ENCODE results near the gene ATP2C2. TPM values are rescaled to one million over a fixed set of nuclear protein-coding genes. Genes with fewer than 3 reads are reported as not detected.

ATP2C2 gene
- polyA plus RNA-seq, 1 of the 3 experiments (the other 2 are of a cell fraction): 0.33 TPM

DNA sequence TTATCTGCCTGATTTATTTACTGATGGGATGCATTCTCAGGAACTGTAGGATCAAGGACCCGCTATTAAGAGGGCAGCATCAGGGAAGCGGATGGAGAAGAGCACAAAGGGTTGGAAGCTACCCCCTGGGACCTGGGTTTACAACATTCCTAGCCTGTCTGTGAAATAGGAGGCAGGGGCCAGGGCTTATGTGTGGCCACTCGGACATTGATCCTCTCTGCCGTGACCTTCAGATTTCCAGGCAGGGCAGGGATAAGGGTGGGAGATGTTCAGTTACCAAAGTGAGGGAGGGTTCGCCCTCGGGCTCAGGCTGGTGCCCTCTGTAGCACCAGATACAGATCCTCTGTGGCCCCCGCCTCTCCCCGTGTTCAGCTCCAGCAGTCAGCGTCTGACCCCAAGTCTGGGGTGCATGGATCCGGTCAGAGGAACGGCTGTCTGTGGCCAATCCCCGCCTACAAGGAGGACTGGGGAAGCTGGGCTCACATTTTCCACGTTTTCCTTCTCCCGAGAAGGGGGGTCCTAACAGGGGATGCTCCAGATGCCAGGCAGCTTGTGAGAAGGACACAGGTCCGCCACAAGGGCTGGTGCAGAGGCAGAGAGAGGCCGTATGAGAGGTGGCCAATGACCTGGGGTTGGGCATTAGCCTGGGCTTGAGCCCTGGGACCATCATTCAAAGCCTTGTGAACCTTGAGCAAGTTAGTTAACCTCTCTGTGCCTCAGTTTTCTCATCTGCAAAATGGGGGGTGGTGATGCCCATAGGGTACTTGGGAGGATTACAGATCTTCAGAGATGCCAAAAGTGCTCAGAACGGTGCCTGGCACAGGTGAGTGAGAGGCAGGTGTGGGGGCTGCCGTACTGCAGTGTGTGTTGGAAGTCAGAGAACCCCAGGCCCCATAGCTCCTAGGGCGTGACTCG is 48.3 kb downstream of the ATP2C2 start:
- CTCF ChIA-PET: no interaction called here

More for the DNA sequence above, 48.3 kb downstream of the ATP2C2 start:
- no peak for DNase-seq
- Histone ChIP-seq H3K27ac (ENCODE audit: low read depth in 2 of 2, low read length in 1 of 2) (no peak overlapping the region), H3K9ac (no peak overlapping the region), H4K20me1 (ENCODE audit: insufficient read depth) (no peaks in the 10 kb centered on the region), H2AFZ (ENCODE audit: low read depth) (no peak overlapping the region), H3K27me3 (ENCODE audit: insufficient read depth) (peaks cover 7% of the 10 kb centered on the region), H3K9me3 (no peaks in the 10 kb centered on the region), H3K4me2 (no peak overlapping the region), H3K36me3 (replicated peaks in 1 of 2; ENCODE audit: control insufficient read depth in 1 of 2, insufficient read depth in 2 of 2, low read length in 1 of 2) (no peaks in the 10 kb centered on the region), H3F3A (replicated peaks; ENCODE audit: insufficient read depth) (no peaks in the 10 kb centered on the region), H3K9me2 (no peaks in the 10 kb centered on the region), H3K79me2 (ENCODE audit: insufficient read depth) (no peaks in the 10 kb centered on the region), H3K4me3 (ENCODE audit: low read depth in 2 of 2, low read length in 1 of 2) (no peak overlapping the region), H3K4me1 (ENCODE audit: control insufficient read depth in 1 of 2, insufficient read depth in 2 of 2, low read depth in 1 of 2, low read length in 1 of 2) (no peaks in the 10 kb centered on the region; a peak in 1 of 4 replicates)
- TF ChIP-seq FOSL2 (IDR thresholded peaks at IDR 0.05; ENCODE audit: borderline replicate concordance, low read depth): no peak
- TF ChIP-seq, protein P1, sequence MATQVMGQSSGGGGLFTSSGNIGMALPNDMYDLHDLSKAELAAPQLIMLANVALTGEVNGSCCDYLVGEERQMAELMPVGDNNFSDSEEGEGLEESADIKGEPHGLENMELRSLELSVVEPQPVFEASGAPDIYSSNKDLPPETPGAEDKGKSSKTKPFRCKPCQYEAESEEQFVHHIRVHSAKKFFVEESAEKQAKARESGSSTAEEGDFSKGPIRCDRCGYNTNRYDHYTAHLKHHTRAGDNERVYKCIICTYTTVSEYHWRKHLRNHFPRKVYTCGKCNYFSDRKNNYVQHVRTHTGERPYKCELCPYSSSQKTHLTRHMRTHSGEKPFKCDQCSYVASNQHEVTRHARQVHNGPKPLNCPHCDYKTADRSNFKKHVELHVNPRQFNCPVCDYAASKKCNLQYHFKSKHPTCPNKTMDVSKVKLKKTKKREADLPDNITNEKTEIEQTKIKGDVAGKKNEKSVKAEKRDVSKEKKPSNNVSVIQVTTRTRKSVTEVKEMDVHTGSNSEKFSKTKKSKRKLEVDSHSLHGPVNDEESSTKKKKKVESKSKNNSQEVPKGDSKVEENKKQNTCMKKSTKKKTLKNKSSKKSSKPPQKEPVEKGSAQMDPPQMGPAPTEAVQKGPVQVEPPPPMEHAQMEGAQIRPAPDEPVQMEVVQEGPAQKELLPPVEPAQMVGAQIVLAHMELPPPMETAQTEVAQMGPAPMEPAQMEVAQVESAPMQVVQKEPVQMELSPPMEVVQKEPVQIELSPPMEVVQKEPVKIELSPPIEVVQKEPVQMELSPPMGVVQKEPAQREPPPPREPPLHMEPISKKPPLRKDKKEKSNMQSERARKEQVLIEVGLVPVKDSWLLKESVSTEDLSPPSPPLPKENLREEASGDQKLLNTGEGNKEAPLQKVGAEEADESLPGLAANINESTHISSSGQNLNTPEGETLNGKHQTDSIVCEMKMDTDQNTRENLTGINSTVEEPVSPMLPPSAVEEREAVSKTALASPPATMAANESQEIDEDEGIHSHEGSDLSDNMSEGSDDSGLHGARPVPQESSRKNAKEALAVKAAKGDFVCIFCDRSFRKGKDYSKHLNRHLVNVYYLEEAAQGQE (IDR thresholded peaks at IDR 0.05; ENCODE audit: low read depth, low read length): no peak
- TF ChIP-seq TAF1 (IDR thresholded peaks at IDR 0.05; ENCODE audit: borderline replicate concordance, low read depth, low read length): no peak
- no peak for TF ChIP-seq RCOR1 (IDR thresholded peaks at IDR 0.05; ENCODE audit: low read length)
- TF ChIP-seq, protein P2, sequence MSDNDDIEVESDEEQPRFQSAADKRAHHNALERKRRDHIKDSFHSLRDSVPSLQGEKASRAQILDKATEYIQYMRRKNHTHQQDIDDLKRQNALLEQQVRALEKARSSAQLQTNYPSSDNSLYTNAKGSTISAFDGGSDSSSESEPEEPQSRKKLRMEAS (IDR thresholded peaks at IDR 0.05; ENCODE audit: low read depth): no peak
- TF ChIP-seq USF1 (IDR thresholded peaks at IDR 0.05; ENCODE audit: borderline replicate concordance, low read depth): no peak
- TF ChIP-seq RAD21 (IDR thresholded peaks at IDR 0.05; ENCODE audit: low read length): no peak
- TF ChIP-seq, protein P3, sequence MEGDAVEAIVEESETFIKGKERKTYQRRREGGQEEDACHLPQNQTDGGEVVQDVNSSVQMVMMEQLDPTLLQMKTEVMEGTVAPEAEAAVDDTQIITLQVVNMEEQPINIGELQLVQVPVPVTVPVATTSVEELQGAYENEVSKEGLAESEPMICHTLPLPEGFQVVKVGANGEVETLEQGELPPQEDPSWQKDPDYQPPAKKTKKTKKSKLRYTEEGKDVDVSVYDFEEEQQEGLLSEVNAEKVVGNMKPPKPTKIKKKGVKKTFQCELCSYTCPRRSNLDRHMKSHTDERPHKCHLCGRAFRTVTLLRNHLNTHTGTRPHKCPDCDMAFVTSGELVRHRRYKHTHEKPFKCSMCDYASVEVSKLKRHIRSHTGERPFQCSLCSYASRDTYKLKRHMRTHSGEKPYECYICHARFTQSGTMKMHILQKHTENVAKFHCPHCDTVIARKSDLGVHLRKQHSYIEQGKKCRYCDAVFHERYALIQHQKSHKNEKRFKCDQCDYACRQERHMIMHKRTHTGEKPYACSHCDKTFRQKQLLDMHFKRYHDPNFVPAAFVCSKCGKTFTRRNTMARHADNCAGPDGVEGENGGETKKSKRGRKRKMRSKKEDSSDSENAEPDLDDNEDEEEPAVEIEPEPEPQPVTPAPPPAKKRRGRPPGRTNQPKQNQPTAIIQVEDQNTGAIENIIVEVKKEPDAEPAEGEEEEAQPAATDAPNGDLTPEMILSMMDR (IDR thresholded peaks at IDR 0.05): no peak
- no peak for TF ChIP-seq GABPA (IDR thresholded peaks at IDR 0.05; ENCODE audit: low read depth)
- TF ChIP-seq JUND (IDR thresholded peaks at IDR 0.05): no peak
- POLR2A ChIA-PET: no interaction called here
- WGBS (ENCODE audit: low lambda C conversion rate): 46% methylated on average over 11 of the region's 20 CpGs

Measured in SK-N-SH (cell line).